GM19467 (cell line): ENCODE measurements around the gene ZMYM4.
"Not testable (repeated sequence)": the region's sequence is repeated elsewhere in the genome, so short reads cannot be mapped to it uniquely, and the experiment has no call there.

Experiments used
- ATAC-seq: cut with Tn5 transposase; IDR thresholded peaks from one replicate; pipeline ENCODE4 v1.9.1; 2021; ENCODE audit warnings: mild to moderate bottlenecking, moderate library complexity; ENCODE audit not compliant: unreplicated experiment

The ZMYM4 gene

DNA sequence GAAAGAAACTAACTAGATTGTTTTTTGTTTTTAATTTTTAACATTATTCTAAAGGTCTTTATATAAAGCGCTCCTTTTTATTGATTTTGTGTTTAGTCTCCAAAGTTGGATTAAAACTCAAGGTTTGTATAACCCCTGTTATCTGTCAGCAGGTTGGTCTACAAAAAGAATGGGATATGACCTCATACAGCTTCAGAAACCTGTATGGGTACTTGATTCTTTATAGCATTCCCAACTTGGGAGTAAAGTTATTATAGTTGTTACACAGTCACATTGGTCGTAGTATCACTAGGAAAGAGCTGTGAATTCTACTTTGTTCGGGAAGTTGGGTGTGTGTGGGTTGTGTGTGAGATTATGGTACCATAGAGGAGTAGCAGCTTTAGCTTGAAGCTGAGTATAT lies 52.4 kb downstream of the ZMYM4 start:
- no peak for ATAC-seq

DNA sequence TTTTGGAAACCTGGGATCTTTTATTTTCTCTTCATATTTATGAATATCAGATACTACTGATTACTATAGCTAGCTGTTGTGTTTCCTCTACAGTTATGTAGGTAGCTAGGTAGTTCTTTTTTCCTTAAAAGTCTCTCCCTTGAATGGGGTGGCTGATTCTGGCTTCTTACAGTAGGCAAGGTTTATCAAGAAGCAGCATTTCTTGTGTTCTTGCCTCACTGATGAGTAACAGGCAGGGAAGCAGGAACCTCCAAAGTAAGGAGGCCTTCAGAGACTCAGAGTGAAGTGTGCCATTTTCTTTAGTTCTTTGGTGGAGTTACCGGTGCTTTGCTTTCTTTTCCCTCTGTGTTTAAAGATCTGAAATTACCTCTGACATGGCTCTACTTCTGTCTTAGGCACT lies 56.0 kb downstream of the ZMYM4 start:
- no peak for ATAC-seq

DNA sequence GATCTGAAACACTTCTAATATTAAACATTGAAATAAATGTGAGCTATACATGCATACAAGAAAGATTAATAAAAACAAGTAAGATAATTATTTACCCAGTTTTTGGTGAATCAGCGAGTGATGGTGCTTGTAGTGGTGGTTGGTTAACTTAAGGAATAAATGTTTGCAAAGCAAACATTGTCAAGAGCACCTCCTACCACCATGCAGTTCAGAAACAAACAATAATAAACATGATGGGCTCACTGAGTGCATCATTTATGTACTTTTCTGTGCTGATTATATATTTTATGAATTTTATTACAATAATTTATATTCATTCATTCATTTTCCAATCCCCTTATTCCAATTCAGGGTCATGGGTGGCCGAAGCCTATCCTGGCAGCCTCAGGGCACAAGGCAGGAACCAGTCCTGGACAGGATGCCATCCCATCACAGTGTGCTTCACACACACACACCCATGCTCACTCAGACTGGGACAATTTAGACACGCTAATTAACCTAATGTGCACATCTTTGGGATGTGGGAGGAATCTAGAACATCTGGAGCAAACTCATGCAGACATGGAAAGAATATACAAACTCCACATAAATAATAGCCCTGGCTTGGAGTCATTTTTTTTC lies 57.8 kb downstream of the ZMYM4 start:
- ATAC-seq = no peak

DNA sequence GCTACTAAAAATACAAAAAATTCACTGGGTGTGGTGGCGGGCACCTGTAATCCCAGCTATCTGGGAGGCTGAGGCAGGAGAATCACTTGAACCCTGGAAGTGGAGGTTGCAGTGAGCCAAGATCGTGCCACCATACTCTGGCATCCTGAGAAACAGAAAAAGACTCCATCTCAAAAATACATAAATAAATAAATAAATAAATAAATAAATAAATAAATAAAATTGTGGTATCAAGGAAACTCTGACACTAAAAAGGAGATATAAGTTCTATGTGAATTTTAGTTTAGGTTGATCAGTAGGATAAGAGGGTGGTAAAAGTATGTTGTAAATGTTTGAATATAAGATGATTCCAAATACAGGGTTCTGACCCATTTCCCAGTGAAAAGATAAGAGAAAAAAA lies 63.1 kb downstream of the ZMYM4 start:
- not testable (repeated sequence) for ATAC-seq

DNA sequence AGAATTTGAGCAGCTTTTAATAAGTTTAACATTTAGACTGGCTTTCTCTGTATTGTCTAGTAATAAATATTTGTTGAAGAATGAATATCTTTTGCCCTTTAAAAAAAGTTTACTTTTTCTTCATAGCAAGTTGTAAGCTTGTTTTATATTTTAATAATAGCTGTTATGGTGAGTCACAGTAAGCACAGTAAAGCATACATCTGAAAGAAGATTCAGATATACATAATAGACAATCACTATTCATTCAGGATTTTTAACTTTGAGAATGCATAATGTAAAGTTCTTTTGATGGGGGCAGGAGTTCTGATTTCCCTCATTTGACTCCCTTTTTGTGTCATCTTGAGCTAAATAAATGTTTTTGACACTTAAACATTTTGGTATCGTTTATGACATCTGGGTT lies 66.0 kb downstream of the ZMYM4 start:
- no peak for ATAC-seq

DNA sequence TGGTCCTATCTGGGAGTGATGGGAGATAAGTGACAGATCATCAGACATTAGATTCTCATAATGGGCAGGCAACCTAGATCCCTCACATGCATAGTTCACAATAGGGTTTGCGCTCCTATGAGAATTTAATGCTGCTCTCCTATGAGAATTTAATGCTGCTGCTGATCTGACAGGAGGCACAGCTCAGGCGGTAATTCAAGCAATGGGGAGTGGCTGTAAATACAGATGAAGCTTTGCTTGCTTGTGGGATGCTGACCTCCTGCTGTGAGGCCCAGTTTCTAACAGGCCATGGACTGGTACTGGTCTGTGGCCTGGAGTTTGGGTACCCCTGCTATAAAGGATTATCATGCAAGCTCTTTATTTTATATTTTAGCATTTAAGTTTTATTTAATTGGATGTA lies 72.0 kb downstream of the ZMYM4 start:
- no peak for ATAC-seq

DNA sequence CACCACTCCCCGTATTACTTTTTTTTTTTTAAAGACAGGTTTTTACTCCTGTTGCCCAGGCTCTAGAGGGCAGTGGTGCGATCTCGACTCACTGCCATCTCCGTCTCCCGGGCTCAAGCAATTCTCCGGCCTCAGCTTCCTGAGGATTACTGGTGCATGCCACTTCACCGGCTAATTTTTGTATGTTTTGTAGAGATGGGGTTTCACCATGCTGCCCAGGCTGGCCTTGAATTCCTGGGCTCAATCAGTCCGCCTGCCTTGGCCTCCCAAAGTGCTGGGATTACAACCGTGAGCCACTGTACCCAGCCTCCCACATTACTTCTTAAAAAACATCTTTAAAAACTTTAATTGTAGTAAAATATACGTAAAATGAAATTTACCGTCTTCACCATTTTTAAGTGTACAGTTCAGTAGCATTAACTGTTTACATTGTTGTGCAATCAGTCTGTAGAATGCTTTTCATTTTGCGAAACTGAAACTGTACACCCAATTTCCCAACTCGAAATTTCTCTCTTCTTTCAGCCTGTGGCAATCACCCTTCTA lies 77.0 kb downstream of the ZMYM4 start:
- no peak for ATAC-seq

DNA sequence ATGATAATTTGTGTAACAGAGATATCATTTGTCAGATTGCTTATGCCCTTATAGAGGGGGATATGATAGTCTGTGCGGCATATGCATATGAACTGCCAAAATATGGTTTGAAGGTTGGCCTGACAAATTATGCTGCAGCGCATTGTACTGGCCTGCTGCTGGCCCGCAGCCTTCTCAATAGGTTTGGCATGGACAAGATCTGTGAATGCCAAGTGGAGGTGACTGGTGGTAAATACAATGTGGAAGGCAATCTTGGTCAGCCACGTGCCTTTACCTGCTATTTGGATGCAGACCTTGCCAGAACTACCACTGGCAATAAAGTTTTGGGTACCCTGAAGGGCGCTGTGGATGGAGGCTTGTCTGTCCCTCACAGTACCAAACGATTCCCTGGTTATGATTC lies 82.4 kb downstream of the ZMYM4 start:
- no peak for ATAC-seq

DNA sequence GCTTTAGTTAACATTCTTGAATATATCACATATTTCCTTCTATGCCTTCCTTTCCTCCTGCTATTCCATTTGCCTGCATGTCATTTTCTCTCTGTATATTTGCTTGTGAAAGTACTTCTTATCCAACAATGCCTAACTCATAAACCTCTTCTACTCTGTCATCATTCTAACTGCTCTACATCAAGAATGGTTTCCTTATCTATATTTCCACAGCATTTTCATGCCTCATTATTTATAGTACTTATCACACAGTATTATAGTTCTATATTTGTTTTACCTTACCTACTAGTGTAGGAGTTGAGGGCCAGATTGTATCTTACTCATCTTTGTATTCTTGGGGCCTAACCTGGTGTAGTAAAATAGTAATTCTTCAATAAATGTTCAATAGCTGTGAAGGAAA lies 91.5 kb downstream of the ZMYM4 start:
- no peak for ATAC-seq

DNA sequence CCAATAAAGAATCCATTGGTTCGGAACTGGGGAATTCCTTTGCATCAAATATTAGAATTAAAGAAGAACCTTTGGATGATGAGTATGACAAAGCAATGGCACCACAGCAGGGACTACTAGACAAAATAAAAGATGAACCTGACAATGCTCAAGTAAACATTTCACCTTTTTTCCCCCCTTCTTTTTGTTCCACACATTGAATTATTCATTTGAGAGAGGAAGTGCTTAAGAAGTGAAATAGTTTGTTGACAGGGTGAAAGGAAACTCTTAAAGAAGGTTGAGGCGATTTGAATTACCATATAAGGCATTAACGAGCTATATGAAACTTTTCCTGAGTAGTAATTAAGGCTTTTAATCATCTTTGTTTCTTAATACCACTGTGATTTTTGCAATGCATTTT lies 93.1 kb downstream of the ZMYM4 start:
- ATAC-seq = no peak

DNA sequence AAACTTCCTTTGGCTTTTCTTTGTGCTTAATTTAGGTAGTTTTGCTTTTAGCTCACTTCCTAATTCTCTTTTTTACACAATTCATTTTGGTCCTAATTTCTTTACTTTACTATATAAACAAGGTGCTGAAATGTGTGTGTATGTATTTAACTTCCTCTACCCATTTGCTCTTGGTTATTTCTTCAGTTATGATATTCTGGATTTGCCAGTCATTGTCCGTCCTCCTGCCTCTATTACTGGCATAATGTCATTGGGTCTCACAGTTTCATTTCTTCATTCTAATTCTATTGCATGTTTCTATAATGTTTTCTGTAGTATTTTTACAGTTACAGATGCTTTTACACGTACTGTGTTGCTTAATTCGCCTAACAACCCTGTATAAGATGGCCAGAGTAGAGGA lies 96.2 kb downstream of the ZMYM4 start:
- ATAC-seq = no peak

DNA sequence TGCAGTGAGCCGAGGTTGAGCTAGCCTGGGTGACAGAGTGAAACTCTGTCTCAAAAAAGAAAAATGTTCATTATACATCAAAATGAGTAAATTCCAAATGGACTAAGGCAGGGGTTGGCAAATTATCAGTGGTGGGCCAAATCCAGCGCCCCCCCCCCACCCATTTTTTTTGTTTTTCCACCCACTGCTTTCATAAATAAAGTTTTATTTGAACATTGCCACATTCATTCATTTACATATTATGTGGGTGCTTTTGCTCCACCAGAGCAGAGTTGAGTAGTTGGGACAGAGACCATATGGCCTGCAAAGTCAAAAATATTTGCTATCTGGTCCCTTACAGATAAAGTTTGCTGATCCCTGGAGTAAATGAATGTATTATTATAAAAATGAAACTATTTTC lies 99.4 kb downstream of the ZMYM4 start:
- ATAC-seq = no peak

DNA sequence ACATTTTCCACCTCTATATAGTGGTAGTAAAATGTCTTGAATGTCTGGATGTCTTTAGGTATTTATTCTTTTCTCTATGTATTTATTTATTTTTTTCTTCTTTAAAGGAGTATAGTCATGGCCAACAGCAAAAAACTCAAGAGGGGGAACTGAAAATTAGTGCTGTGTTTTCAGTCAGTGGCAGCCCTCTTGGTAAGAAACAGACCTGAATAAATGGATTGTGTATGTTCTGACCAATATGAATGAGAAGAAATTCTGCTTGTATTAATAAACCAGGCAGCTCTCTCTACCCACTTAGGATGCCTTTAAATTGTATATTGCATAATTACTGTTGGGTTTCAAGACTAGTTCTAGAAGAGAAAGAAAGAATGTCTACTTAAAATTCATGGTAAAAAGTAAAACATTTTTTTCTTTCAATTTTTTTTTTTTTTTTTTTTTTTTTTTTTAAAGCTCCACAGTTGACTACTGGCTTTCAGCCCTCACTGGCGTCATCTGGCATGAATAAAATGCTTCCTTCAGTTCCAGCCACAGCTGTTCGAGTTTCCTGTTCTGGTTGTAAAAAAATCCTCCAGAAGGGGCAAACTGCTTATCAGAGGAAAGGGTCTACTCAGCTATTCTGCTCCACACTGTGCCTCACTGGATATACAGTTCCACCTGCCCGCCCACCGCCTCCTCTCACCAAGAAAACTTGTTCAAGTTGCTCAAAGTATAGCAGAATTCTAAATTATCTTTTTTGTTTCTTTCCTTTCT lies 101.6 kb downstream of the ZMYM4 start:
- ATAC-seq = no peak

DNA sequence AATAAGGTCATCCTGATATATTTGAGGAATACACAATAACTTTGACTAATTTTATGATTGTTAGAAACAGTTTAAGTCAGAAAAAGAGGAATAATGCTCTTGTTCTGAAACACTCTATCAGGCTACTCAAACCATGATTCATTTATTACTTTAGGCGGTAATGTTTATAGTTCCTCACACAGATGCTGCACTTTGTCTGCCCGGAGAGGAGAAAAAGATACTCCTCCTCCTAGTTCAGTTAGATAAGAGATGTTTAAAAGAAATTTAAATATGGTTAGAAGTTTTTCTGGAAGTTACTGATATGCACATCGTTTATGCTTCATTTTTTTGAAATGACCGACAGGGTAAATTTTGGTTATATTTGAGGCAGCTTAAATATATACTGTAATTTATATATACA lies 103.0 kb downstream of the ZMYM4 start:
- ATAC-seq = no peak

DNA sequence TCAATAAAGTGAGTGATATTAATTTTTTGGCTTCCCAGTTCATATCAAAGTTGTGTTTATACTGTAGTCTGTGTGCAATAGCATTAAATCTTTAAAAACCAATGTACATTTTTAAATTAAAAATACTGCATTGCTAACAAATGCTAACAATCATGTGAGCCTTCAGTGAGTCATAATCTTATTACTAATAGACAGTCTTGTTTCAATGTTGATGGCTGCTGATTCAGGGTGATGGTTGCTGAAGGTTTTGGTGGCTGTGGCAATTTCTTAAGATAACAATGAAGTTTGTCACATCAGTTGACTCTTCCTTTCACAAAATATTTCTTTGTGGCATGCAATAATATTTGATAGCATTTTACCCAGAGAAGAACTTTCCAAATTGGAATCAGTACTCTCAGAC lies 109.0 kb downstream of the ZMYM4 start:
- no peak for ATAC-seq

DNA sequence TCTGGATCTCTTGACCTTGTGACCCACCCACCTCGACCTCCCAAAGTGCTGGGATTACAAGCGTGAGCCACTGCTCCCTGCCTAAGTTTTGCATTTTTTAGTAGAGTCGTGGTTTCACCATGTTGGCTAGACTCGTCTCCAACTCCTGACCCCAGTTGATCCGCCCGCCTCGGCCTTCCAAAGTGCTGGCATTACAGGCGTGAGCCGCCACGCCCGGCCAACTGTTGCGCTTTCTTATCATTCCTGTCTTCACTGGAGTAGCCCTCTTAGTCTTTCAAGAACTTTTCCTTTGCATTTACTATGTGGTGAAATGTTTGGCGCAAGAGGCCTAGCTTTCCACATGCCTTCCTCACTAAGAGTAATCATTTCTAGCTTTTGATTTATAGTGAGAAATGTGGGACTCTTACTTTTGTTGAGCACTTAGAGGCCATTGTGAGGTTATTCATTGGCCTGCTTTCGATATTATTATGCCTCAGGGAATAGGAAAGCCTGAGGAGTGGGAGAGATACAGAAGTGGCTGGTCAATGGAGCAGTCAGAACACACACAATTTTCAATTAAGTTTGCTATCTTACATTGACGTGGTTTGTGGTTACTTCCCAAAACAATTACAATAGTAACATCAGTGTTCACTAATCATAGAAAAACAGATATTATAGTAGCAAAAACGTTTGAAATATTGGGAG lies 111.0 kb downstream of the ZMYM4 start:
- no peak for ATAC-seq

DNA sequence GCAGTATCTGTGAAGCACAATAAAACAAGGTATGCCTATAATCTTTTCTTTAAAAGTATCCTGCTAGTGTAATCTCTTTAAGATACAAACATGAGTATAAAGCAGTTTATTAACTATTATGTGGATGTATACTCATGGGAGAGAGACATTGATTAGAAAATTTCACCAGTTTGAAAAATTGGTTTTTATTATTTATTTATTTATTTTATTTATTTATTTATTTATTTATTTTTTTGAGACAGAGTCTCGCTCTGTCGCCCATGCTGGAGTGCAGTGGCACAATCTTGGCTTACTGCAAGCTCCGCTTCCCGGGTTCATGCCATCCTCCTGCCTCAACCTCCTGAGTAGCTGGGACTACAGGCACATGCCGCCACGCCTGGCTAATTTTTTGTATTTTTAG lies 111.6 kb downstream of the ZMYM4 start:
- ATAC-seq = not testable (repeated sequence)

DNA sequence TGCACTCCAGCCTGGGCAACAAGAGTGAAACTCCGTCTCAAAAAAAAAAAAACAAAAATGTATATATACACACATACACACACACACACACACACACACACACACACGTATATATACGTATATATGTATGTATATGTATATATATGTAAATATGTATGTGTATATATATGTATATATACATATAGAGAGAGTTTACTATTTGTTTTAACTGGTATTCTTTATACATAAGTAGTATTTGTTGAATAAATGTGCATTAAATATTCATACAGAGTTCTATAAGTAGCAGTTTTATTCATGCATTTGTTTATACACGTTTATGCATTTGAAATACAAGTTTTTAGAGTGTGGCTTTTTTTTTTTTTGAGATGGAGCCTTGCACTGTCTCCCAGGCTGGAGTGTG lies 113.6 kb downstream of the ZMYM4 start:
- no peak for ATAC-seq

DNA sequence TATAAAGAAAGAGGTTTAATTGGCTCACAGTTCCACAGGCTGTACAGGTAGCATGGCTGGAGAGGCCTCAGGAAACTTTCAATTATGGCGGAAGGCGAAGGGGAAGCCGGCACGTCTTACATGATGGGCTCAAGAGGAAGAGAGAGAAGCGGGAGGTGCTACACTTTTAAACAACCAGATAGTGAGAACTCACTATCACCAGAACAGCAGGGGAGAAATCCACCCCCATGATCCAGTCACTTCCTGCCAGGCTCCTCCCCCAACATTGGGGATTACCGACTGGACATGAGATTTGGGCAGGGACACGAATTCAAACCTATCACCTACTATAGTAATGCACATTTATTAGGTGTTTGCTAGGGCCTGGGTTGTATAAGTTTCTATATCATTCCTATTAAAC lies 117.8 kb downstream of the ZMYM4 start:
- ATAC-seq = no peak

DNA sequence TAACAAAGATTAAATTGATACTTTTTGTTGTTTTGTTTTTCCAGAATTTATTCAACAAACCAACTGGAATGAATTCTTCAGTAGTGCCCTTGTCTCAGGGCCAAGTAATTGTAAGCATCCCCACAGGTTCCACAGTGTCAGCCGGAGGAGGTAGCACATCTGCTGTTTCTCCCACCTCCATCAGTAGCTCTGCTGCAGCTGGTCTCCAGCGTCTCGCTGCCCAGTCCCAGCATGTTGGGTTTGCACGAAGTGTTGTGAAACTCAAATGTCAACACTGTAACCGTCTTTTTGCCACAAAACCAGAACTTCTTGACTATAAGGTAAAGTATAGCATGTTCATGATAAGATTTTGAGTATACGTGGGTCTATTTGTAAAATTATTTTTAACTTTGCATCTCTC lies 118.5 kb downstream of the ZMYM4 start:
- no peak for ATAC-seq

DNA sequence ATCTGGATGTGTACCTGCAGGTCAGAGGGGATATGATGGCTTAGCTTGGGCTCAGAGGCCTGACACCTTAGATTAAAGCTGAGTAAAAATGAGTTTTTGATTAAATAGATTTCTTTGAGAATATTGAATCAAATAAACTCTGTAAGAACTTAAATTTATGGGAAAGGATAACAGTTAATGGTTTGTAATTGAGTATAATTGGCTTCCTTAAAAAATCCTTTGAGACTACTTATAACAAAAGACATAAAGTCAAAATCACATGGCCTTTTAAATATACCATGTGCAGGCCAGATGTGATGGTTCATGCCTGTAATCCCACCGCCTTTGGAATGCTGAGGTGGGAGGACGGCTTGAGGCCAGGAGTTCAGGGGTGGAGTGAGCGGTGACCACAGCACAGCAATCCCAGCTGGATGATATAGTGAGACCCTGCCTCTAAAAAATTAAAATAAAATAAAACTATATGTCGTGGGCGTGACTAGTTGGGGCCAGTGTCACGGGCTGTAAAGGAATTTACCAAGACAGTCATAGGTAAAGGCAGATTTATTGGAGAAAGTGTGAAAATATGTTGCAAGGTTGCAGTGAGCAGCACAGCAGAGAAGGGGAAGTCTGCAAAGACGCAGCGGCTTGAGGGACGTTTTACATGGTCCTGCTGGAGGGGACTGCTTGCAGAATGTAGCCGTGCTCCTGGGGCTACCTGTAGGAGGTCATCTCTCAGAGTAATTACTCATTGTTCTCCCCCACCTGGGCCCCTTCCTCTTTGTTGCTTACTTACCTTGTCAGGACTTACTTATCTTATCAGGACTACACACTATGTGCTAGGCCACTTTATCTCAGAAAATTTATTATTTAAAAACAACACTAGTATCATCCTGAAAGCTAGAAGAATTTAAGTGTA lies 122.3 kb downstream of the ZMYM4 start:
- no peak for ATAC-seq
